ENCODE data around the gene MORF4L2.

- TF ChIP-seq, protein P1, sequence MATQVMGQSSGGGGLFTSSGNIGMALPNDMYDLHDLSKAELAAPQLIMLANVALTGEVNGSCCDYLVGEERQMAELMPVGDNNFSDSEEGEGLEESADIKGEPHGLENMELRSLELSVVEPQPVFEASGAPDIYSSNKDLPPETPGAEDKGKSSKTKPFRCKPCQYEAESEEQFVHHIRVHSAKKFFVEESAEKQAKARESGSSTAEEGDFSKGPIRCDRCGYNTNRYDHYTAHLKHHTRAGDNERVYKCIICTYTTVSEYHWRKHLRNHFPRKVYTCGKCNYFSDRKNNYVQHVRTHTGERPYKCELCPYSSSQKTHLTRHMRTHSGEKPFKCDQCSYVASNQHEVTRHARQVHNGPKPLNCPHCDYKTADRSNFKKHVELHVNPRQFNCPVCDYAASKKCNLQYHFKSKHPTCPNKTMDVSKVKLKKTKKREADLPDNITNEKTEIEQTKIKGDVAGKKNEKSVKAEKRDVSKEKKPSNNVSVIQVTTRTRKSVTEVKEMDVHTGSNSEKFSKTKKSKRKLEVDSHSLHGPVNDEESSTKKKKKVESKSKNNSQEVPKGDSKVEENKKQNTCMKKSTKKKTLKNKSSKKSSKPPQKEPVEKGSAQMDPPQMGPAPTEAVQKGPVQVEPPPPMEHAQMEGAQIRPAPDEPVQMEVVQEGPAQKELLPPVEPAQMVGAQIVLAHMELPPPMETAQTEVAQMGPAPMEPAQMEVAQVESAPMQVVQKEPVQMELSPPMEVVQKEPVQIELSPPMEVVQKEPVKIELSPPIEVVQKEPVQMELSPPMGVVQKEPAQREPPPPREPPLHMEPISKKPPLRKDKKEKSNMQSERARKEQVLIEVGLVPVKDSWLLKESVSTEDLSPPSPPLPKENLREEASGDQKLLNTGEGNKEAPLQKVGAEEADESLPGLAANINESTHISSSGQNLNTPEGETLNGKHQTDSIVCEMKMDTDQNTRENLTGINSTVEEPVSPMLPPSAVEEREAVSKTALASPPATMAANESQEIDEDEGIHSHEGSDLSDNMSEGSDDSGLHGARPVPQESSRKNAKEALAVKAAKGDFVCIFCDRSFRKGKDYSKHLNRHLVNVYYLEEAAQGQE (IDR thresholded peaks at IDR 0.05; ENCODE audit: insufficient read depth in 1 of 2, low read depth in 2 of 2, low read length in 2 of 2), result no peak
- TF ChIP-seq TAF1 (IDR thresholded peaks at IDR 0.05; ENCODE audit: borderline replicate concordance, insufficient read depth, low read length), result no peak
- no peak for TF ChIP-seq POLR2AphosphoS5 (IDR thresholded peaks at IDR 0.05; ENCODE audit: low read depth, low read length)
Observed at GRCh38 chrX:103726477-103726876, 40.0 kb upstream of the MORF4L2 start.

Measured in PFSK-1 (cell line).